SK-N-SH (cell line): Measurements from ENCODE around the gene HLTF.

Experiments used
- CTCF ChIP-seq: fragments of 200-600 bp; sonication (generic); IDR thresholded peaks from 2 replicates; pipeline ENCODE4 v1.6.1; 2017; ENCODE audit warnings: antibody characterized with exemption, mild to moderate bottlenecking, moderate library complexity
- JUND ChIP-seq: IDR thresholded peaks from 2 replicates; pipeline ENCODE4 v1.4.0; 2012
- NFIC ChIP-seq: IDR thresholded peaks from 2 replicates; pipeline ENCODE4 v1.4.0; 2012; ENCODE audit warnings: borderline replicate concordance

- TF ChIP-seq NFIC (no peak), JUND (no peak), CTCF (peak; percentile 56)
Measured at GRCh38 chr3:148991219-148992026, 94.9 kb downstream of the HLTF start, which contains the start of gene GYG1.
